Measurements from ENCODE around the gene TLCD1. TPM values are rescaled to one million over a fixed set of nuclear protein-coding genes. Genes with fewer than 3 reads are reported as not detected.
A peak's percentile ranks its signal among the peaks of the same experiment; 100 is the strongest.

Gene TLCD1
- total and polyA plus RNA-seq, 2 donors (not counting 1 experiment from before 2014, with no cell fraction given): 0.49 to 3.1 TPM

DNA sequence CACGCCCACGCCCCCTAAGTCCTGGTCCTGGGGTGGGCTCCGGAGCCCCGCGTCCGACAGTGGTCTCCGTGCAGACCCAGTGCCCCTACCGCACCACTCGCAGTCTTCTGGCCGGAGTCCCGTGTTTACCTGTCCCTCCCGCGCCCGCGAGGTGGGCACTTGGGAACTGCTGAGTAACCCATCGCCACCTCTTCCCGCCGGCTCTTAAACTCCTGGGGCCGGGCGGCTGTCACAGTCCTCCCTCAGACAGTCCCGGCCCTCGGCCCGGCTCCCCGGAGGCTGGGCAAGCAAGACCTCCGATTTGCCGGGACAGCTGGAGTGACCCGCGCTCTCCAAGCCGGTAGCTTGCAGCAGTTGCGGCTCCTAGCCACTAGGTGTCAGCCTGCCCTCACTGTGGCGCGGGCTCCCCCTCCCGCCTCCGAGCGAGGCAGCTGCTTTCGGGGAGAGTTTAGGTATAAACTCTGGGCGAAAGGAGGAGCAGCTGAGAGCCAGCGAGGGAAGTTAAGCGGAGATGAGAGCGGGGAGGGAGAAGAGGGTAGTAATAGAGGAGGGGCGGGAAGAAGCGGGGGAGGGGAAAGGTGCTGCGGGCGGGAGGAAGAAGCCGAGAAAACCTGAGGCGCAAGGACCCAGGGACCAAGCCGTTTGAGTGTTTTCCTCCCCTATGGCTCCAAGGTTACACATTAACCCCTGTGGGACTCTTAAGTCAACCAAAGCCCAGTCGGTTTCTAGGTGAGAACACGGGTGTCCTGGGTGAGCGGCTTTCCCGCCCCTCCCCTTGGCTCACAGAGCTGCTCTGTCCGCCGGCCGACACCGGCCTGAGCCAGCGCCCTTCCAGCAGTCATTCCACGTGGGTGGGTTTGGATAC lies 826 bp upstream of the TLCD1 start:
- Mint-ChIP-seq H3K27me3 (no peaks in the 10 kb centered on the region), H3K9me3 (ENCODE audit: insufficient read depth) (no peaks in the 10 kb centered on the region), H3K27ac (peak overlapping the region; percentile 100), H3K4me1 (peaks cover 64% of the 10 kb centered on the region), H3K4me3 (peak overlapping the region; percentile 98)
- ChIA-PET CTCF (interaction anchor here (0.6 to 15.9 kb wide), 52 partner anchors 8 to 422 kb away, joined by 3 to 1020 read pairs (median 4); partner anchors contain the start of genes ALDOC, DHRS13, FAM222B and FLOT2), POLR2A (interaction anchor here (0.6 to 13.3 kb wide), 19 partner anchors 7 to 391 kb away, joined by 3 to 511 read pairs (median 9); partner anchors contain the start of genes BLTP2, DHRS13, FAM222B and FLOT2)
- H2AFZ ChIP-seq (ENCODE audit: insufficient read depth, low read depth, low read length, poor library complexity, severe bottlenecking): peak overlapping the region; percentile 72
- intact Hi-C loops (cut with micrococcal nuclease): loop anchor here (1.0 kb wide), 4 partner anchors 23 to 189 kb away; partner anchors contain the start of gene DHRS13
- under 1% methylated on average over 50 of the region's 57 CpGs for WGBS (ENCODE audit: insufficient coverage)
- H3K9ac ChIP-seq (ENCODE audit: low read length): peak overlapping the region; percentile 81
- ATAC-seq (ENCODE audit: low read depth): peak; percentile 46
- peaks cover 37% of the 10 kb centered on the region for H4K20me1 ChIP-seq (ENCODE audit: control insufficient read depth, insufficient read depth, low read length, poor library complexity, severe bottlenecking)
- peaks cover 18% of the 10 kb centered on the region for H3K79me2 ChIP-seq (ENCODE audit: control insufficient read depth, insufficient read depth, low read length)
- H3K36me3 ChIP-seq (replicated peaks in 1 of 2; ENCODE audit: control extremely low read depth in 1 of 2, control insufficient read depth in 1 of 2, extremely low read depth in 1 of 2, insufficient read depth in 2 of 2, low read length in 1 of 2): peaks cover 0 to 28% of the 10 kb centered on the region in 2 experiments
- peak overlapping the region; percentile 99 for H3K4me2 ChIP-seq (replicated peaks; ENCODE audit: low read depth, low read length, poor library complexity, severe bottlenecking)
- peaks cover 34 to 61% of the 10 kb centered on the region in 2 donors for H3K4me1 ChIP-seq (ENCODE audit: control insufficient read depth in 2 of 2, insufficient read depth in 2 of 2, low read length in 2 of 2)
- no peaks in the 10 kb centered on the region for H3K9me3 ChIP-seq (ENCODE audit: control extremely low read depth in 1 of 3, control insufficient read depth in 2 of 3, insufficient read depth in 1 of 3, low read length in 2 of 3)
- H3K4me3 ChIP-seq (ENCODE audit: control extremely low read depth in 1 of 5, extremely low read depth in 1 of 5, insufficient read depth in 1 of 5, low read depth in 2 of 5, low read length in 4 of 5): peak overlapping the region; percentile 40 to 77 (median 66)
- peak overlapping the region; percentile 90 to 97 for H3K27ac ChIP-seq (ENCODE audit: low read length in 2 of 2)
- DNase-seq: peak; percentile 93
- H3K27me3 ChIP-seq (replicated peaks in 1 of 4; ENCODE audit: control extremely low read depth in 1 of 4, control insufficient read depth in 3 of 4, insufficient read depth in 4 of 4, low read length in 3 of 4): no peaks in the 10 kb centered on the region
- TF ChIP-seq, protein P1, sequence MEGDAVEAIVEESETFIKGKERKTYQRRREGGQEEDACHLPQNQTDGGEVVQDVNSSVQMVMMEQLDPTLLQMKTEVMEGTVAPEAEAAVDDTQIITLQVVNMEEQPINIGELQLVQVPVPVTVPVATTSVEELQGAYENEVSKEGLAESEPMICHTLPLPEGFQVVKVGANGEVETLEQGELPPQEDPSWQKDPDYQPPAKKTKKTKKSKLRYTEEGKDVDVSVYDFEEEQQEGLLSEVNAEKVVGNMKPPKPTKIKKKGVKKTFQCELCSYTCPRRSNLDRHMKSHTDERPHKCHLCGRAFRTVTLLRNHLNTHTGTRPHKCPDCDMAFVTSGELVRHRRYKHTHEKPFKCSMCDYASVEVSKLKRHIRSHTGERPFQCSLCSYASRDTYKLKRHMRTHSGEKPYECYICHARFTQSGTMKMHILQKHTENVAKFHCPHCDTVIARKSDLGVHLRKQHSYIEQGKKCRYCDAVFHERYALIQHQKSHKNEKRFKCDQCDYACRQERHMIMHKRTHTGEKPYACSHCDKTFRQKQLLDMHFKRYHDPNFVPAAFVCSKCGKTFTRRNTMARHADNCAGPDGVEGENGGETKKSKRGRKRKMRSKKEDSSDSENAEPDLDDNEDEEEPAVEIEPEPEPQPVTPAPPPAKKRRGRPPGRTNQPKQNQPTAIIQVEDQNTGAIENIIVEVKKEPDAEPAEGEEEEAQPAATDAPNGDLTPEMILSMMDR (IDR thresholded peaks at IDR 0.05): peak; percentile 99
- TF ChIP-seq EZH2 (IDR thresholded peaks at IDR 0.05; ENCODE audit: borderline replicate concordance, insufficient read depth, low read depth, low read length, poor library complexity, severe bottlenecking): no peak
